GM21423 (cell line): ENCODE data around the gene RCOR2.

ENCODE experiments used
- ATAC-seq: cut with Tn5 transposase; IDR thresholded peaks from one replicate; pipeline ENCODE4 v1.9.1; 2021; ENCODE audit warnings: mild to moderate bottlenecking, moderate library complexity; ENCODE audit not compliant: unreplicated experiment

The RCOR2 gene

GRCh38 chr11:63908631-63909401 lies 8.1 kb downstream of the RCOR2 start:
- no peak for ATAC-seq

- no peak for ATAC-seq
These were observed 9.0 kb downstream of the RCOR2 start for GRCh38 chr11:63907808-63908530.

DNA sequence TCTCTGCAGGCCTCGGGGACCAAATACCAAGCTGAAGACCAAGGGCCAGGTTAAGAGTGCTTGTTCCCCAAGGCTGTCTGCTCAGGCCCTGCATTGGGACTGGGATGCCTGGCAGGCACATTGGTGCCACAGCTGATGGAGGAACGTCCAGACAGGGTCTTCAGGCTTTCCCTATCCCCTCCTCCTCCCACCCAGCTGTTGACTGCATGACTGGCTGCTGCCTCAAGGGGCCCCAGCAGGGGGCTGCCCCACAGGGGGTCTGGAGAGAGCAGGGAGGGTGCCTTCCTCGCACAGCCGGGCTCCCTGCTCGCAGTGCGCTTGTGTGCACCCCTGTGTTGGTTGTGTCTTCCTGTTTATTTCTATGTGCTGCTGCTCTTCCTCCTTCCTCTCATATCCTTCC lies 9.9 kb downstream of the RCOR2 start:
- no peak for ATAC-seq

DNA sequence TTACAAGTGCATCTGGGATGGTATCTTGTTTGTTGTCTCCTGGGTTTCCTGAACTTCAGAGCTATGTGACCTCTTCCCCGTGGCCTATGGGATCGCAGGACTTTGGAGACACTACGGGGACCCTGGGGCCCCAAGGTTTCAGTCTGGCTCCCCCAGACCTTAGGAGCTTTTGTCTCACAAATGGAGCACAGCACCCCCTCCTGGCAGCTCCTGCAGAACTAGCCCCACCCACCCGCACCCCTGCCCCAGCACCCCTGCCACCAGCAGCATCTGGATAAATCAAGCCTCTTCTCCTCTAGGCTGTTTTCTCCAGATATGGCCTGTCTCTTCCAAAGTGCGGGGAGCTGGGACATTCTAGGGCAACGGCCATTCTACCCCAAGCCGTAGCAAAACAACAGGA lies 10.4 kb downstream of the RCOR2 start:
- no peak for ATAC-seq

GRCh38 chr11:63906087-63906486 lies 10.9 kb downstream of the RCOR2 start:
- no peak for ATAC-seq

DNA sequence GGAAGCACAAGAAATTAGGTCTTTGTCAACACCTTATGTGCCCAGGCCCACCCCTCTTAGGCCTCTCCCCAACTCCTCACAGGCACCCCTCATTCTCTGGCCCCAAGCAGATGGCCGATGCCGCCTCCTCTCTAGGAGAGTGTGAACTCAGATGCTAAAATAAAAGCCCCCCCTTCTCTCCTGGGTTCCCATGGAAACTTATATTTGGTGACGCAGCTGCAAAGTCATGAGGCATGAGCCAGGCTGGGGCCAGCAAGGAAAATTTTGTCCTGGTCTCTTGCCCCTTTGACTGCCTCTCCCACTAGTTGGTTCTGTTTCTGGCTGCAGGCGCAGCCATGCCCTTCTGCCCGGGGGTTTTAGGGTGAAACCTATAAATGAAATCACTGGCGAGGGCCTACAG lies 11.8 kb downstream of the RCOR2 start:
- ATAC-seq: no peak

DNA sequence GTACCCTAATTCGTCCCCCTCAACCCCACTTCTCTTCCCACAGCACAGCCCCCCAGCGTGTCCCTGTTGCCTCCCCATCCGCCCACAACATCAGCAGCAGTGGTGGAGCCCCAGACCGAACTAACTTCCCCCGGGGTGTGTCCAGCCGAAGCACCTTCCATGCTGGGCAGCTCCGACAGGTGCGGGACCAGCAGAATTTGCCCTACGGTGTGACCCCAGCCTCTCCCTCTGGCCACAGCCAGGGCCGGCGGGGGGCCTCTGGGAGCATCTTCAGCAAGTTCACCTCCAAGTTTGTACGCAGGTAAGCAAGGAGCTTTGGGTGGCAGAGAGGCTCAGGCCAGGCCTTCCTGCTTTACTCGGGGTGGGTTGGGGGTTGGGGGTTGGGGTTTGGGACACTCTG lies 12.2 kb downstream of the RCOR2 start:
- no peak for ATAC-seq

GRCh38 chr11:63903884-63904283 lies 13.1 kb downstream of the RCOR2 start:
- no peak for ATAC-seq

GRCh38 chr11:63901660-63902059 lies 15.3 kb downstream of the RCOR2 start:
- no peak for ATAC-seq

DNA sequence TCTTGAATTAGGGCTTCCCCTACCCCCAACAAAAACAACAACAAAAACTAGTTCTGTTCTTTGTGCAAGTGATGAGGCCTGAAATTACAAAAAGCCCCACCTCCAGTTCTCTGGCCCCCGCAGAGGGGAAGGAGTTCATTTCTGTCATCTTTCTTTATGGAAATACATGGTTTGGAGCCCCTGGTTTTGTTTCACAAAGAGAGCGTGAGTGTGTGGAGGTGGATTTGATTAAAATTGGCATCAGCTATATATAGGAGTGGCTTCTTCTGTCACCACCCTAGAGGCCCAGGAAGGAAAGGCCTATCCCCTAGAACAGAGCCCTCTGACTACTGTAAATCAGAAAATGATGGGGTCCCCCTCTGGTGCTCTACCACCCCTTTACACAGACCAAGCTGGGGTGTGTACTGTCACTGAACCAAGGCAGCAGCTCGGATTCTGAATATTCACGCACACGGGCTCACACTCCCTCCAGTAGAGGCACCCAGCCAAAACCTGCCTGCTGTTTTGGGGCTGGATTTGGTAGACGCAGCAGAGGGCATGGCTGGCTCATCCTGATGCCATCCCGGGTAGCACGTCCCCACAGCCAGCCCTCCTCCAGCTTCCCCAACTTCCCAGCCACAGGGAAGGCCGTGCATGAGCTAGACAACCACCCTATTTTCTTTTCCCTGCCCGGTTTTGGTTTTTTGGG lies 19.4 kb downstream of the RCOR2 start:
- no peak for ATAC-seq

DNA sequence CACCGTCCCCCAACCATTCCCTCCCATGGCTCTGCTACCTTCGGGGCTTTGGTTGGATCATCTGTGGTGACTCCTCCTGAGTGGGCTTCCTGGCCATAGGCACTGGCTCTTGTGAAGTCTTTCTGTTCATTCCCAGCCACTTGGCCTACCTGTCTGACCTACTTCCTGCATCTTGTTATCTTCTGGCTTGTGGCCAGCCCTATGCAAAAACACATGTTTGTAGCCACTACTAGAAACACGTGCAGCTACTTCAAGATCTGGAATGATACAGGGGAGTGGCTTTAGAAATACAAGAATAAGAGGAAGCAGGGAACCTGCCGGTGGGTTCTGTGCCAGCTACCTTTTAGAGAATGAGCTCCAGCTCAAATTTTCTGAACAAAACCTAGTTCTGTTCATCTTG lies 20.9 kb downstream of the RCOR2 start:
- ATAC-seq: no peak

DNA sequence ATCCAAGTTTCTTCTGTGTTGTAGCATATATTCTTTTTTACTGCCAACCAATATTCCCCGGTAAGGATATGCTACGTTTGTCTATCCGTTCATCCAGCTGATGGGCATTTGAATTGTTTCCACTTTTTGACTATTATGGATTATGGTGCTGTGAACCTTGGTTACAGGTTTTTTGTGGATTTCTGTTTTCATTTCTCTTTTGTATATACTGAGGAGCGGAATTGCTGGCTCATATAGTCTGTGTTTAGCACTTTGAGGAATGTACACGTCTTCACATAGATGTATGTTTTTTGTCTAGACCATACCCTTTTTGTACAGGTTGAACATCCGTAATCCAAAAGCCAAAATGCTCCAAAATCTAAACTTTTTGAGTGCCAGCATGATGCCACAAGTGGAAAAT lies 23.6 kb downstream of the RCOR2 start:
- no peak for ATAC-seq

- ATAC-seq: no peak
These were observed 24.7 kb downstream of the RCOR2 start for GRCh38 chr11:63892228-63892627.

- ATAC-seq: no peak
These were observed 26.6 kb downstream of the RCOR2 start for GRCh38 chr11:63890368-63890767.

DNA sequence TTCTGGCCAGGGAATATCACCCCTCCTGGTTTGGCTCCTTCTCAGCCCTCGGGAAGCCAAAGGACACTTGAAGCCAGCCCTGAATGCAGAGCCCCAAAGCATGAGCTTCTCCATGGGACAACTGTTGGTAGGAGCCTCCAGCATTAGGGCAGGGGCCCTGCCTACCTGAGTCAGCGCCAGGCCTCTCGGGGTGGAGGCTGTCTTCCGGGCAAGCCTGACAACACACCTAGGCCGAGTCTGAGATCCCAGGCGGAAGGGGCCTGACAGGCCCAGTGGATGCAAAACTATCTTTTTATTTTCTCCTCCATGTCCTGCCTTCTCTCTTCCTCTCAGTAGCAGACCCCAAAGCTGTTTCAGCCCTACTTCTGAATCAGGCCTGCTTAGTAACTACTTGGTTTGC lies 27.6 kb downstream of the RCOR2 start:
- no peak for ATAC-seq

- ATAC-seq: peak; percentile 61
These were observed 28.5 kb downstream of the RCOR2 start for GRCh38 chr11:63888170-63889086.

DNA sequence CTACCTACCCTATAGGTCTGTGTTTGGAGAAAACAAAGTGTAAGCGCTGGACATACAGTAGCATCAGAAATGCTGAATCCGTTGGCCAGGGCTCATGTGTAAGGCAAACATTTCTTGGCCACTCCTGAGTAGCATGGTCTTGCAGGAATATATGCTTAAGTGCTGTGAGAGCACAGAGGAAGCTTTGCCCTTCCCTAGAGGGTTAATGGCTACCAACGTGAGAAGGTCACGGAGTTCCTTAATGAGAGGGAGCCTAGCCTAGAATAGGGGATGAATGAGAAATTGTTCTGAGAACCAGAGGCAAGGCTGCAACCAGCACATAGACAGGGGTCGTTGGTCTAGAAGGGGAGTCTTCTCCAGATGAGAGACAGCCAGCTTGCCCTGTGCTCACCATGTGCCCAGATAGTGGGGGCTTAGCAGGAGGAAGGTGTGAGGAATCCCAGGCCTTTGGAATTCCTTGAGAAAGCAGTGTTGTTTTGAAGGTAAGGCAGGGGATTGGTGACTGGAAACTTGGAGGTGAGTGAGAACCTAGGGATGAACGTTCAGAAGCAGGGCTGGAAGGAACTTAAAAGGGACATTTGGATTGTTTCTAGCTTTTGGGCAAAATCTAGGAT lies 29.5 kb downstream of the RCOR2 start:
- no peak for ATAC-seq

DNA sequence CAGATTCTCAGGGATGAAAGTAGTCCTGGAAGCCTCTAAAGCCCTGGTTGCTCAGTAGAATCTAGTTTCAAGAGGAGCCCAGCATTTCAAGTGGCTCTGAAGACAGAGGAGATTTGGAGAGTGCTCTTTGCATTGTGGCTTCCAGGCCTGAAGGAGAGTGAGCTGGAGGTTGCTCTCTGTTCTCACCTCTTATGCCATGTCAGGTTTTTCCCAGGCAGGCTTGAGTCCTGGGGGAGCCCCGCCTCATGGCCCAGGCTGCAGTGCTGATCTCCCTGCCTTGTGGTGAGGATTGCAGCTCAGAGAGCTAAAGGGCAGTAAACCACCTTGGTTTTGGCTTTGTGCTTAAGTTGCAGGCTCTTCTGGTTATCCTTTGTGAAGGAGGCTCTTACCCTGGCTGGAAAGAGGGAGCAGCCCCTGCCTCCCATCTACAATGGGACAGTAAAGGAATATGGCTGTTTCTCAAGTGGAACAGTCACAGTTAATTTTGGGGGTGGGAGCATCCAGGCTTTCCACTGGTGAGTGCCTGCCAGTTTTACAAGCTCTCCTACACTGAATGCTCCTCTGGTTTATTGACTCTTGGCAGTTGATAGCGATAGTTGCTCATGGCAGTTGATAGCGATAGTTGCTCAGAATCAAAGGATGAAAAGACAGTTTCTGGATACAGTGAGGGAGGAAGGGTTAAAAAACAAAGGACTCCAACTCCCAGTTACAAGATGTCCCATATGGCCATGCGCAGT lies 32.6 kb downstream of the RCOR2 start:
- no peak for ATAC-seq

- no peak for ATAC-seq
These were observed 33.2 kb downstream of the RCOR2 start for GRCh38 chr11:63883791-63884190.
